HG03064 (cell line): Measurements from ENCODE around the gene FLYWCH1.
"Not testable (repeated sequence)": the region's sequence is repeated elsewhere in the genome, so short reads cannot be mapped to it uniquely, and the experiment has no call there.

Experiments used
- ATAC-seq: cut with Tn5 transposase; IDR thresholded peaks from one replicate; pipeline ENCODE4 v1.9.1; 2021; ENCODE audit warnings: low read depth; ENCODE audit not compliant: unreplicated experiment

Gene FLYWCH1

GRCh38 chr16:2899564-2900072, 12.1 kb upstream of the FLYWCH1 start:
- ATAC-seq: no peak

GRCh38 chr16:2900526-2901075, 11.1 kb upstream of the FLYWCH1 start:
- ATAC-seq: no peak

- no peak for ATAC-seq
These were observed 9.2 kb upstream of the FLYWCH1 start for GRCh38 chr16:2902337-2903130.

- ATAC-seq: peak; percentile 54
These were observed 7.4 kb upstream of the FLYWCH1 start for GRCh38 chr16:2904100-2904921.

- no peak for ATAC-seq
These were observed 6.8 kb upstream of the FLYWCH1 start for GRCh38 chr16:2904922-2905240.

- peak; percentile 75 for ATAC-seq
These were observed 6.3 kb upstream of the FLYWCH1 start for GRCh38 chr16:2905241-2905987.

GRCh38 chr16:2905988-2906387, 5.7 kb upstream of the FLYWCH1 start:
- ATAC-seq: no peak

GRCh38 chr16:2907084-2907753, 4.5 kb upstream of the FLYWCH1 start:
- ATAC-seq: not testable (repeated sequence)

- no peak for ATAC-seq
These were observed 1.2 kb upstream of the FLYWCH1 start for GRCh38 chr16:2910441-2910969.

- ATAC-seq: no peak
These were observed 834 bp downstream of the FLYWCH1 start for GRCh38 chr16:2912330-2913199.

DNA sequence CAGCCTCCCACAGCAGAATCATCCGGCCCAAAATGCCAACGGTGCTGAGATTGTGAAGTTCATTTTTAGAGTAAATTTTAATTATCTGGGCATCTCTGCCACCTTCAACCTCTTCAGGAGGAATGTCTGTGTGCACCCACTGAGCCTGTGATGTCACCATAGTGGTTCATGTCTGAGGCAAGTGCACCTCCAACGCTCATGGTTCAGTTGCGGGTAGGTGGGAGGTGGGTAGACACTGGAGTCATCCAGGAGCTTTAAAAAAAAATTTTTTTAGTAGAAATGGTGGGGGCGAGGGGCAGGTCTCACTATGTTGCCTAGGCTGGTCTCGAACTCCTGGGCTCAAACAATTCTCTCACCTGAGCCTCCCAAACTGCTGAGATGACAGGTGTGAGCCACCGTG, 1.9 kb downstream of the FLYWCH1 start:
- no peak for ATAC-seq

DNA sequence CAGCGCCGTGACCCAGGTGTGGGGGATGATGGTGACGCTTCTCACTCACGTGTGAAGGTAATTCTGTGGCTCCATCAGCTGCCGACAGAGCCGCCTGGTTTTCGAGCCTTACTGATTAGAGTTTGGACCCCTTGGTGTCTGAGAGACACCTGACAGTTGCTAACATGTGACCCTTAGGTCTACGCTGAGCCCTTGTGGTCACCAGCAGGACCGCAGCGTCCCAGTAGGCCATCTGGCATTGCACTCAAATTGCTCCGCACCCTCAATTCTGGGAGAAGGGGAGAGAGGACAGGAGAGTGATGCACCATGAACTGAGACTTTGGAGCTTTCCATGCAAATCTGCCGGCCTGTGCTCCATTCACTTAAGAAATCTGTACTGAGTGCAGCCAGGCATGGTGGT, 2.5 kb downstream of the FLYWCH1 start:
- ATAC-seq: no peak

DNA sequence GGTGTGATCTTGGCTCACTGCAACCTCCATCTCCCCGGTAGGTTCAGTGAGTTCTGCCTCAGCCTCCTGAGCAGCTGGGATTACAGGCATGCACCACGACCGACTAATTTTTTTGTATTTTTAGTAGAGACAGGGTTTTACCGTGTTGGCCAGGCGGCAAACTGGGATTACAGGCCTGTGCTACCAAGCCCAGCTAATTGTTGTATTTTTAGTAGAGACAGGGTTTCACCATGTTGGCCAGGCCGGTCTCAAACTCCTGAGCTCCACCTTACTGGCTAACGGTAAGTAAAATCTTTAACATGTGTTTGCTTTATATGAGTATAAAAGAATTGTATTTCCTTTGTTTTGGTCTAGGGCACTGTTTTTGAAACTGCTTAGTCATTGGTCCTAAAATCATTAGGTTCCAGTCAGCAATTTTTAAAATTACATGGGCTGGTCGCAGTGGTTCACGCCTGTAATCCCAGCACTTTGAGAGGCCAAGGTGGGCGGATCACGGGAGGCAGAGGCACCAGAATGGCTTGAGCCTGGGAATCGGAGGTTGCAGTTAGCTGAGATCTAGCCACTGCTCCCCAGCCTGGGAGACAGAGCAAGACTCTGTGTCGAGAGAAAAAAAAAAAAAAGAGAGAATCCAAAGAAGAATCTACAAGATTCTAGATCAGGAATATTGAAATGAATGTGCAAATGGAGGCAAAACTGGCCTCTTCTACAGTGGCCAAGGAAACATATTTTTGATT, 3.6 kb downstream of the FLYWCH1 start:
- ATAC-seq: no peak

- ATAC-seq: no peak
These were observed 8.0 kb downstream of the FLYWCH1 start for GRCh38 chr16:2919511-2920255.

DNA sequence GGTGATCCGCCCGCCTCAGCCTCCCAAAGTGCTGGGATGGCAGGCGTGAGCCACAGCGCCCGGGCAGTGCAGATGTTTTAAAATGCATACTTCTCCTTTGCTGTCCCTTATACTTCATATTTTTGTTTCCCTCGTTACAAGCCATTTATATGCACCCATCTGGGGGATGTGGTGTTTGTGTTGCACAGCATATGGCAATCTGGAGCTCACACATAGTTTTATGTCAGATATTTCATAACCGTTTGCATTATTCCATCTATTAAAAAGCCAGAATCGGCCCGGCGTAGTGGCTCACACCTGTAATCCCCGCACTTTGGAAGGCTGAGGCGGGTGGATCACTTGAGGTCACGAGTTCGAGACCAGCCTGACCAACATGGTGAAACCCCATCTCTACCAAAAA, 11.8 kb downstream of the FLYWCH1 start:
- no peak for ATAC-seq

DNA sequence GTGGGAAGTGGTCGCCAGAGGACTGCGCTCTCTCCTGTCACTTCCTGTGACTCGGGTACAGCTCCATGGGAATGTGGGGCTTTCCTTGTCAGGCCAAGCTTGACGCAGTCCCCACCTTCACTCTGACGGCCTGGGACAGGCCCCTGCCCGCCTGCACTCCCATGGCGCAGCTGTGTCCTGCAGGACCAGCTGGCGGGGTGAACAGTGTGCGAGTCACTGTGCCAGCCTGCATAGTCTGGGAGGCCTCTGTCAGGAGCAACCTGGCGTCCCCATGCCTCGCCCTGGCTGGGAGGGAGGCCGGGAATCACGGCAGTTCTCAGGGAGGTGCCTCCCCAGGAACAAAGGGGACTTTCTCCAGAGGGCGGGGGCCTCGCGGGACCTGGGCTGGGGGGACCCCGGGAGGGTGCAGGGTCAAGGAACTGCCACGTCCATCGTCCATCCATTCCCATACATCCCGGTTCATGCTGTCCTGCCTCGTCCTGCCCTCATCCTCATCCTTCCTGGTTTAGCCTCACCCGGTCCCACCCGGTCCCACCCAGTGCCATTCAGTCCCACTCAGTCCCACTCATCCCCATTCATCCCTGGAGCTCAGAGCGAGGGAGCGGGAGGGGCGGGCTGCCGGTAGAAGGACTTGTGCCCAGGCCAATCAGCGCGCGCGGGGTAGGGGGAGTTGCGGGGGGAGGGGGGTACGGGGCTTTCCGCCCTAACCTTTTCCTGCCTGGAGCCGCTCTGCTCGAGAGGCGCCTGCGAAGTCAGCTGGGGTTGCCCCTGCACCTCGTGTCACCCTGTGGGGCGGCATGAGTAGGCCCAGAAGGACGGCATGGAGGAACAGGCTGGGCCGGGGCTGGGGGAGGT, 13.4 kb downstream of the FLYWCH1 start:
- ATAC-seq: no peak
